GM23338 (cell line): Measurements from ENCODE around the gene PDE3A.

ENCODE experiments used
- CREB1 ChIP-seq: fragments of 250-450 bp; sonication (Bioruptor Pico); IDR thresholded peaks from 2 replicates; pipeline ENCODE4 v1.5.0; 2020; ENCODE audit warnings: low read depth, mild to moderate bottlenecking, moderate library complexity
- EZH2 ChIP-seq: fragments of 200-600 bp; sonication (generic); IDR thresholded peaks from one replicate; pipeline ENCODE4 v1.8.0; 2017; ENCODE audit warnings: antibody characterized with exemption, mild to moderate bottlenecking, low read depth; ENCODE audit not compliant: unreplicated experiment
- EZH2phosphoT487 ChIP-seq: fragments of 200-600 bp; sonication (generic); IDR thresholded peaks from one replicate; pipeline ENCODE4 v1.8.1; 2018; ENCODE audit warnings: antibody characterized with exemption; ENCODE audit not compliant: unreplicated experiment
- POLR2AphosphoS5 ChIP-seq: IDR thresholded peaks from 2 replicates; pipeline ENCODE4 v1.6.1; 2016; ENCODE audit warnings: antibody characterized with exemption, low read depth
- REST ChIP-seq: IDR thresholded peaks from one replicate; pipeline ENCODE4 v1.6.1; 2018; ENCODE audit warnings: antibody characterized with exemption; ENCODE audit not compliant: unreplicated experiment
- TF ChIP-seq, protein P1 (sequence below), 2 experiments: fragments of 200-600 bp in 1 of 2; sonication (generic) in 1 of 2; conservative IDR thresholded peaks; 2 replicates each; pipeline versions ENCODE4 v1.5.1 to v1.6.1; 2016 to 2017; ENCODE audit warnings: antibody characterized with exemption in 2 of 2, low read depth in 2 of 2, mild to moderate bottlenecking in 2 of 2, moderate library complexity in 1 of 2
- TF ChIP-seq, protein P2 (sequence below): IDR thresholded peaks from 2 replicates; pipeline ENCODE4 v1.6.1; 2016; ENCODE audit warnings: antibody characterized with exemption

GRCh38 chr12:20716037-20716436 is 347.7 kb downstream of the PDE3A start:
- TF ChIP-seq, protein P1, sequence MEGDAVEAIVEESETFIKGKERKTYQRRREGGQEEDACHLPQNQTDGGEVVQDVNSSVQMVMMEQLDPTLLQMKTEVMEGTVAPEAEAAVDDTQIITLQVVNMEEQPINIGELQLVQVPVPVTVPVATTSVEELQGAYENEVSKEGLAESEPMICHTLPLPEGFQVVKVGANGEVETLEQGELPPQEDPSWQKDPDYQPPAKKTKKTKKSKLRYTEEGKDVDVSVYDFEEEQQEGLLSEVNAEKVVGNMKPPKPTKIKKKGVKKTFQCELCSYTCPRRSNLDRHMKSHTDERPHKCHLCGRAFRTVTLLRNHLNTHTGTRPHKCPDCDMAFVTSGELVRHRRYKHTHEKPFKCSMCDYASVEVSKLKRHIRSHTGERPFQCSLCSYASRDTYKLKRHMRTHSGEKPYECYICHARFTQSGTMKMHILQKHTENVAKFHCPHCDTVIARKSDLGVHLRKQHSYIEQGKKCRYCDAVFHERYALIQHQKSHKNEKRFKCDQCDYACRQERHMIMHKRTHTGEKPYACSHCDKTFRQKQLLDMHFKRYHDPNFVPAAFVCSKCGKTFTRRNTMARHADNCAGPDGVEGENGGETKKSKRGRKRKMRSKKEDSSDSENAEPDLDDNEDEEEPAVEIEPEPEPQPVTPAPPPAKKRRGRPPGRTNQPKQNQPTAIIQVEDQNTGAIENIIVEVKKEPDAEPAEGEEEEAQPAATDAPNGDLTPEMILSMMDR (conservative IDR thresholded peaks at IDR 0.05; ENCODE audit: low read depth in 2 of 2), result peak; percentile 60 to 67
- TF ChIP-seq EZH2, result no peak
- no peak for TF ChIP-seq REST
- no peak for TF ChIP-seq EZH2phosphoT487
- TF ChIP-seq POLR2AphosphoS5, result no peak
- no peak for TF ChIP-seq CREB1
- TF ChIP-seq, protein P2, sequence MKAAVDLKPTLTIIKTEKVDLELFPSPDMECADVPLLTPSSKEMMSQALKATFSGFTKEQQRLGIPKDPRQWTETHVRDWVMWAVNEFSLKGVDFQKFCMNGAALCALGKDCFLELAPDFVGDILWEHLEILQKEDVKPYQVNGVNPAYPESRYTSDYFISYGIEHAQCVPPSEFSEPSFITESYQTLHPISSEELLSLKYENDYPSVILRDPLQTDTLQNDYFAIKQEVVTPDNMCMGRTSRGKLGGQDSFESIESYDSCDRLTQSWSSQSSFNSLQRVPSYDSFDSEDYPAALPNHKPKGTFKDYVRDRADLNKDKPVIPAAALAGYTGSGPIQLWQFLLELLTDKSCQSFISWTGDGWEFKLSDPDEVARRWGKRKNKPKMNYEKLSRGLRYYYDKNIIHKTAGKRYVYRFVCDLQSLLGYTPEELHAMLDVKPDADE, result no peak
